Measurements from ENCODE around the gene POLD2.

POLD2 gene

GRCh38 chr7:44102846-44103565 is 20.3 kb downstream of the POLD2 start:
- DNase-seq (ENCODE audit: low read depth in 2 of 2), result no peak

- DNase-seq (ENCODE audit: low read depth in 2 of 2), result no peak
These were observed 21.1 kb downstream of the POLD2 start for GRCh38 chr7:44101966-44102845.

DNA sequence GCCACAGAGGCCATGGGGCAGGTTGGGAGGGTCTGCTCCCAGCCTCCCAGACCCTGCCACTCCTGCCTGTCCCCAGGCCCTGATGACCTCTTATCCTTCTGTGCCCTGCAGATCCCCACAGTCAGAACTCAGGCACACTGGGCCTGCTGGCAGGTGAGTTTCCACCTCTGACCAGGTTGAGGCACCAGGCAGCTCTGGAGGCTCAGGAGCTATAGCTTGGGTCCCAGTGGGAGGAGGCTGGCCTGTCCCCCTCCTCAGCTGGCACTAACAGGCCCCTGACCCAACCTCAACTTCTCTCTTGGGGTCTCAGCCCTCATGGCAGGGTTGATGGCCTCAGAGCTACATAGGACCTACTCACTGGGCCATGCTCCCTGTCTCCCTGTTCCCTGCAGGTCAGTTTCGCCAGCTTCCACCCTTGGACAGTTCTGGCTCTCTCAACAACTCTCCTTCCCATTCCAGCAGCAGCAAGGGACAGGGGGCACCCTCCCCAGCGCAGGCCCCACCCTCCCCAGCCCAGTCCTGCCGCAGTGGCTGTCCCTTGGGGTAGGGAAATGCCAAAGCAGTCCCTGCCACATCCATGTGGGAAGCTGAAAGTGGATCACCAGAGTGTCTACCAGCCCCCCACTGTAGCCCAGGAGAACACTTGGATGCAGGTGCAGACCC is 21.9 kb downstream of the POLD2 start:
- DNase-seq (ENCODE audit: low read depth in 2 of 2), result no peak

DNA sequence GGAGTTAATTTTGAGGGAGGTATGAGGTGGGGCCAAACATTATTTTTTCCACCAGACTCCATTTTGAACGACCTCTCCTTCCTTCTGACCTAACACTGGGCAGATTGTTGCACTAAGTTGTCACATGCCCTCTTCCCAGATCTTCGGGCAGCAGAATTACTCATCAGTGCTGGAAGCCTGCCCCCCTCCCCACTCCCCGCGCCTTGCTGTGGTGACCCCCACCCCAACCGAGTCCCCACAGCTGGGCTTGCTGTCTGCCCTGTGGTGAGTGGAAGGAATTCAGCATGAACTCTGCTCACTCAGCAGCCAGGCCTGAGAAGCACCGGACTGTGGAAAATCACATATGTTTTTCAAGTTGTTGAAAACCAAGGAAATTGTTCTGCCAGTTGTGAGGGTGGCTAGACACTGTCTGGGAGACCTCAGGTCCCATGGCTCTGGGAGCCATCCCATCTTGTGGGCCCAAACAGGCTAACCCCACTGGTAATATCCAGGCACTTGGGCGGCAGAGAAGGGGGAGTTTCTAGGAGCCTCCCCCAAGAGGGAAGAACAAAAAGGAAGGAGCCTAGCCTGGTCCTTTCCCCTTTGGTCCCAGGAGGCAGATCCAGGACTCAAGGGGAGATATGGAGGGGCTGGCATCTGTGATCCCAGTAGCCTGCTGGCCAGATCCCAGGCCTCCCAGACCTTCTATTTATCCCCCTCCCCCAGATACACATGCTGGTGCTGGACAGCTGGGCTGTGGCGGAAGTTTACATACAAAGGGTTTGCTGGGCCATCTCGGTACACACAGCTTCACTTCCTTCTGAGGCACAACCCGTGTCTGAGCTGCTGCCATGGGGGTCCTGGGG is 22.7 kb downstream of the POLD2 start:
- no peak for DNase-seq (ENCODE audit: low read depth in 2 of 2)

- DNase-seq (ENCODE audit: low read depth in 2 of 2), result no peak
These were observed 23.7 kb downstream of the POLD2 start for GRCh38 chr7:44099669-44100068.

GRCh38 chr7:44098092-44099068 is 25.0 kb downstream of the POLD2 start:
- DNase-seq (ENCODE audit: low read depth in 2 of 2), result no peak

- DNase-seq (ENCODE audit: low read depth in 2 of 2), result no peak
These were observed 26.1 kb downstream of the POLD2 start for GRCh38 chr7:44097064-44097932.

DNA sequence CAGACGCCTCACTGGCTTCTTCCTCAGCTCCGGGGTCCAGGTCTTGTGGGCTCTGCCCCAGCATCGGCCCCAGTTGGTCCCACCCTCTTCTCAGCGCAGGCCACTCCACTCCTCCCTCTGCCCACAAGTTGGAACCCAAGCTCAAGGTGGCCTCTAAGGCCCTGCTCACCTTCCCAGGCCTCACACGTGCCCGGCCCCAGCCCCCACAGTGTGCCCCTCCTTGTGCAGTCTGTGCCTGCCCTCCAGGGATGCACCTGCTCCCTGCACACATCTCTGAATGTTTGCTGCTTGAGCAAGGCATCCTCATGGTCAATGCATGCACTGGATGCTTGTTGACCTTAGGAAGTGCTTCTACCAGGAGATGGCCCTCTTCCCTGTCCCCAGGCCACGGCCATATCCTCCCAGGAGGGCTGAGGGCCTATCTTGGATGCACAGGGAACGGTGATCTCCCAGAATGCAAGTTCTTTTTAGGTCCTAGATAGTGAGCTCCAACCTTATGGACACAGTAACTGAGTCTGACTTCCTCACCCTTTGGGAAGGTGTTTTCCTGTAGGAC is 26.9 kb downstream of the POLD2 start:
- no peak for DNase-seq (ENCODE audit: low read depth in 2 of 2)

- DNase-seq (ENCODE audit: low read depth in 2 of 2), result no peak
These were observed 27.6 kb downstream of the POLD2 start for GRCh38 chr7:44095781-44096180.

GRCh38 chr7:44094883-44095592 is 28.3 kb downstream of the POLD2 start:
- no peak for DNase-seq (ENCODE audit: low read depth in 2 of 2)

GRCh38 chr7:44094365-44094764 is 29.0 kb downstream of the POLD2 start:
- no peak for DNase-seq (ENCODE audit: low read depth in 2 of 2)

GRCh38 chr7:44093102-44093641 is 30.2 kb downstream of the POLD2 start:
- no peak for DNase-seq (ENCODE audit: low read depth in 2 of 2)

- DNase-seq (ENCODE audit: low read depth in 2 of 2), result no peak
These were observed 35.2 kb downstream of the POLD2 start for GRCh38 chr7:44087911-44088838.

DNA sequence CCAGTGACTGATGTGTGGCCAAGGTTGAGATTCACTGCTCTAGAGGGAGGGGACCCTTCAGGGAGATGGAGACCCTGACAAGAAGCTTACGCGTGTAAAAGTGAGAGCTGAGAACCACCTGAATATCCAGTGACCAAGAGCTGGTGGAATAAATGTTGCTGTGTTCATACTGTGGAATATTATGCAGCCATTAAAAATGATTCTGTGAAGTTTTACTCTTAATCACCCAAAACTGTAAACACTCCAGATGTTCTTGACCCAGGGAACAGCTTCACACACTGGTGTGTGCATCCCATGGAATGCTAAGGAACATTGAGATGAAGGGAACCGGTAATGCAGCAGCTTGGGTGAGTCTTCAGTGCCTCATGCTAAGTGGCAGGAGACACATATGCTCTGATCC is 36.7 kb downstream of the POLD2 start:
- DNase-seq (ENCODE audit: low read depth in 2 of 2), result no peak

DNA sequence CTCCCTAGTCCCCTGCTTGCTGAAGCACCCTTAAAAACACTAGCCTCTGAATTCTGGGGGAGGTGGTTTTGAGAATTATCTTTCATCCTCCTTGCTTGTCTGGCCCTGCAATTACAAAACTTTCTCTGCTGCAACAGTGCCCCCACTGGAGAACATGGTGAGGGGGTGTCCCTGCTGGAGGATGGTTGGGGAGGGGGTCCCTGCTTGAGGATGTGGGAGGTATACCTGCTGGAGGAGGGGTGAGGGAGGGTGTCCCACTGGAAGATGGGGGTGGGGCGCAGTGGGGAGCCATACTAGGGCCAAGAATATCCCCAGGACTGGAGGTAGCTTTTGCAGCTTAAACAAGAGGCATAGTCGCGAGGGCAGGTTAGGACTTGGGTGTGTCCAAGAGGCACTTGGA is 37.8 kb downstream of the POLD2 start:
- DNase-seq (ENCODE audit: low read depth in 2 of 2), result no peak

- DNase-seq (ENCODE audit: low read depth in 2 of 2), result no peak
These were observed 38.6 kb downstream of the POLD2 start for GRCh38 chr7:44084701-44085100.

DNA sequence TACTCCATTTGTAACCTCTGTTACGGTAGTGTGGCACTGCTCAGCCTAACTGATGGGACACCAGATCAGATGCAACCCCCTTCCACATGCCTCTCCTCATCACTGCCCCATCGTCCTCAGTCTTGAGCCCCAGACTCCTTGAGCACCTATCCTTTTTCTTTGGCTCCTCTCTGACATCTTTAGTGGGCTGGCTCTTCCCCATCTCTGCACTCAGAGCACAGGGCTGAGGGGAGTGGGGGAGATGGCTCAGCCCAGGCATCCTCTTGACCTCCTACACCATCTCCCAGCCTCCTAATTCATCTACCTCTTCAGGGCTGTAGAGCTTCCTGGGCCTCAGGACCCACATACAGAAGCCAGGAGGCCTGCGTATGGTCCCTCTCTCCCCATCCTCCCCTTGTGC is 39.6 kb downstream of the POLD2 start:
- no peak for DNase-seq (ENCODE audit: low read depth in 2 of 2)
